A172 (cell line): ENCODE results near the gene PRDM15. TPM values are rescaled to one million over a fixed set of nuclear protein-coding genes. Genes with fewer than 3 reads are reported as not detected.
A peak's percentile ranks its signal among the peaks of the same experiment; 100 is the strongest.

Source experiments
- DNase-seq: peaks from one replicate; pipeline ENCODE4 v3.0.0-alpha.2; 2015; ENCODE audit warnings: low spot score
- total RNA-seq: library from RNA; depleted of rRNA; stranded (reverse); fragments of >200 nt; shearing (Covaris generic); gene quantifications from 2 replicates; pipeline ENCODE4 v1.2.3, GENCODE V29; 2014

Gene PRDM15
- total RNA-seq, 1 experiment from 2014 or later, result 5.2 TPM

DNA sequence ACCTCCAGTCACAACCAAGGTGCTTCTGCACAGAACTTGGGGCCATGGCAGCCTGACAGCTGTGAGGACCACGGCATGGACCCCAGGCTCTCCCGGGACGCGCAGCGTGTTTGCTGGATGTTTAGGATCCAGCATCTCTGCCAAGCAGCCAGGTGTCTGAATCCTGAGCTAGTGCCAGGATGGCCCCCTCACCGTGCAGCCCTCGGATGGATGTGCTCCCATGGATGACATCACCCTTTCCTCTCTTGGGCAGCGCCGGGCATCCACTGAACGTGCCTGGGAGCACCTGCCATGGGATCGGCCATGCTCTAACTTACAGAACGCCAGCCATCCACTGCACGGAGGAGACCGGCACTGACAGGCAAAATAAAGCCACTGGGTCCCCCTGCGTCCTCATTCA lies 53.9 kb downstream of the PRDM15 start:
- DNase-seq, result no peak

DNA sequence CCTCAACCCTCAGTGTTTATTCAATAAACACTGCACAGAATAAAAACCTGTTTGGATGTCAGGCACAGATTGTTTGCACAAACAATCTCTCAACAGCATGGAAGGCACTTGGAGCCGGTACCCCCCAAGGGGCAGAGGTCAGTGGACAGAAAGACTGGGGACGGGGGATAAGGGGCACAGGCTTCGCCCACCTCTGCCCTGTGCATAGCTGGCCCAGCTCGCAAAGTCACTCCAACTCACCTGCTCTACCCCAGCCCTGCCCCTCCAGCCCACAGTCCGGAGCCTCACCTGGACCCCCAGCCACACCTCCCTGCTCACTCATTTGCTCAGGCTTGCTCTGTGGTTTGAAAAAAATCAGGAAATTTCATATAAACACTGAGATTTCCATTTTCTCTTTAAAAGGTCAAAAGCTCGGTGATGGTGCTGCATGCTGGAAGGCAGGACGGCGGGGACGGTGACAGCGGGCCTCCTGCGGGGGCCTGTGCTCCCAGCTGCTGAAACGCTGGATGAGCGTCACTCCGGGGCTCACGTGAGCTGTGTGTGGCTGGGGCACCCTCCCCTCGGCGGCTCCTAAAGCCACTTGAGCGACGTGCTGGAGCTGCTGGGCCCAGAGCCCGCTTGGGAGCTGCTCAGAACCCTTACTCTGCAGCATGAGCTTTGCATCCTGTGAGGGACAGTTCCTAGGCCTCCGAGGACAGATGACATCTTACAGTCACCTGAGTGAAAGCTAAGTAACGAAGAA lies 54.5 kb downstream of the PRDM15 start:
- no peak for DNase-seq

- no peak for DNase-seq
Observed at GRCh38 chr21:41823906-41824305, 55.2 kb downstream of the PRDM15 start.

- DNase-seq, result no peak
Observed at GRCh38 chr21:41823166-41823565, 56.0 kb downstream of the PRDM15 start.

DNA sequence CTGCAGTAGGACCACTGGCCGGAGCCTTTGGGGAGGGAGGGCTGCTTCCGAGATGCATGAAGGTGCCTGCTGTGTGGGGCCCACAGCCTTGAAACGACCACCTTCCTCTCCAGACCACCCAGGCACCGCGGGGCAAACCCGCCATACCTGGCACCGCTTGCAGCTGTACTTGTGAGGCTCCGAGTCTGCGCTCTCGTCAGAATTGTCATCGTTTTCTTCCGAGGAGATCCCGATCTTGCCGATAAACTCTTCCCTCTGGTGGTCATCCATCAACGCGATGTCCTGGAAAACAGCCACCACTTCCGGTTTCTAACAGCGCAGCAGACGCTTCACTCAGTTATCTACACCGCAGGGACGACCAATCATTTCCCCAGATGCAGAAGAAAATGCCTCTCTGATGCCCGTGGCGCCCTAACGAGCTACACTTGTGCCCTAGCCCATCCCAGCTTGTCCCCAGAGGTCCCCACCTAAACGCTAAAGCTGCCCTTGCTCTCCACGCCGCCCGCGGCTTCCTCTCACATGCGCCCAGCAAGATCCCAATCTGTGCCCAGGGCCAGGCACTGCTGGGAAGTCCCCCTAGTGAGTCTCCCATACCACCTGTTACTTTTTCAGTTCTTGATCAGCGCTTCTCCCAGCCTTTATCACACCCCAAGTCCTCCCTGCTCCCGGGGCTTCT lies 57.2 kb downstream of the PRDM15 start:
- DNase-seq, result no peak

- DNase-seq, result no peak
Observed at GRCh38 chr21:41821081-41821755, 57.9 kb downstream of the PRDM15 start.

DNA sequence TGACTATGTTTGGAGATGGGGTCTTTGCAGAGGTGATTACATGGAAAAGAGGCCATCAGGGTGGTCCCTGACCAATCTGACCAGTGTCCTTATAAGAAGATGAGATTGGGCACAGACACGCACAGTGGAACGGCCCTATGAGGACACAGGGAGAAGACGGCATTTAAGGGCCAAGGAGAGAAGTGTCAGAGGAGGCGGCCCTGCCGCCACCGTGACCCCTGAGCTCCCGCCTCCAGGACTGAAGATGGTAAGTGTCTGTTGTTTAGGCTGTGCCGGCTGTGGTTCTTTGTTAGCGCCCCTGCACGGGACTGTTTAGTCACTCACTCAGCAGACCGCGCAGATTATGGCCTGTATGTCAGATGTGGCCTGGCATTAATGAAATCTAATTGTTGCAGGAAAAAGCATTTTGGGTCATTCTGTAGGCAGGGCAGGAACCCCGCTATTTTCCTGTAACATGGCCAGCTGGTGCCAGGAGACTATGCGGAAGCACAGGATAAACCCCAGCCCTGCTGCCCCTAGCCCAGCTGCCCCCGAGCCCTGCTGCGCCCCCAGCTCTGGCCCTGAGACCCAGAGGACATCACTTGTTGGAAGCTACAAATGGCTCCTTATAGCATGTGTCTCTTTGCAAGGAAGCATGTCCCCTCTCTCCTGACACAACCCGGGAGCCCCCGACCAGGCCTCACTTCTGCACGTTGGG lies 58.6 kb downstream of the PRDM15 start:
- DNase-seq, result no peak

DNA sequence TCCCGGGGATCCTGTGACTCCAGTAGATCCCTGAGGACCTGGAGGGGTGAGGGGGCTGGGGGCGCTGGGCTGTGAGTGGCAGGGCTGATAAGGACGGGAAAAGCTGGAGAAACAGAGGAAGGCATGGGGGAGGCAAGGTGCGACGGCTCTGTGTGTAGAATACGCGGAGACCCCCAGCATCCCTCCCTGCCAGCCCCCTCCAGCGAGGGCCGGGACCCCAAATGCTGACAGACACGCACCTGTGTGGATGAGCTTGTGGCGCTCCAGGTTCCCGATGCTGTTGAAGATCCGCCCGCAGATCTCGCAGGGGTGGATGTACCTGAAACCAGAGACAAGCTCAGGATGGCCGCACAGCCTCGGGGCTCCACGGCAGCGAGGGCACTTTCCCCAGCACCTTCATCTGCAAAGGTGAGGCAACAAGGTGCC lies 59.3 kb downstream of the PRDM15 start:
- no peak for DNase-seq

- DNase-seq, result no peak
Observed at GRCh38 chr21:41819236-41819855, 59.8 kb downstream of the PRDM15 start.

GRCh38 chr21:41817877-41818855 lies 61.0 kb downstream of the PRDM15 start:
- no peak for DNase-seq

DNA sequence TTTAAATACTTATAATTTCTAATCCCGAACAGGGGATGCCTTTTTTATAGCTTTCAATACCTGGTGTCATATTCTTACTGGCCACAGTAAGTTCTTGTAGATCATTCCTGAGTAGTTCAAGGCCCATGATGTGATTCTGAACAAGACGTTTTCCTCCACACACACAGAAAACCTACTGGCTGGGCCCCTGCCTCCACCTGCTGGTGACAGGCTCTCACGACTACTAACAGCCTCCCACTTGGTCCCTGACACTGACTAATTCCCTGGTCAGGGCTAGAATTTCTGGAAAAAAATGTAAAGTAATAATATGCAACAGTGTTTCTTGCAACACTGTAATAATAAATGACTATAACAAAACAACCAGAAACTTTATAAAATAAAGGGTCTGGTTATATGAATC lies 61.9 kb downstream of the PRDM15 start:
- peak; percentile 79 for DNase-seq

- peak; percentile 32 for DNase-seq
Observed at GRCh38 chr21:41816583-41817165, 62.5 kb downstream of the PRDM15 start.

DNA sequence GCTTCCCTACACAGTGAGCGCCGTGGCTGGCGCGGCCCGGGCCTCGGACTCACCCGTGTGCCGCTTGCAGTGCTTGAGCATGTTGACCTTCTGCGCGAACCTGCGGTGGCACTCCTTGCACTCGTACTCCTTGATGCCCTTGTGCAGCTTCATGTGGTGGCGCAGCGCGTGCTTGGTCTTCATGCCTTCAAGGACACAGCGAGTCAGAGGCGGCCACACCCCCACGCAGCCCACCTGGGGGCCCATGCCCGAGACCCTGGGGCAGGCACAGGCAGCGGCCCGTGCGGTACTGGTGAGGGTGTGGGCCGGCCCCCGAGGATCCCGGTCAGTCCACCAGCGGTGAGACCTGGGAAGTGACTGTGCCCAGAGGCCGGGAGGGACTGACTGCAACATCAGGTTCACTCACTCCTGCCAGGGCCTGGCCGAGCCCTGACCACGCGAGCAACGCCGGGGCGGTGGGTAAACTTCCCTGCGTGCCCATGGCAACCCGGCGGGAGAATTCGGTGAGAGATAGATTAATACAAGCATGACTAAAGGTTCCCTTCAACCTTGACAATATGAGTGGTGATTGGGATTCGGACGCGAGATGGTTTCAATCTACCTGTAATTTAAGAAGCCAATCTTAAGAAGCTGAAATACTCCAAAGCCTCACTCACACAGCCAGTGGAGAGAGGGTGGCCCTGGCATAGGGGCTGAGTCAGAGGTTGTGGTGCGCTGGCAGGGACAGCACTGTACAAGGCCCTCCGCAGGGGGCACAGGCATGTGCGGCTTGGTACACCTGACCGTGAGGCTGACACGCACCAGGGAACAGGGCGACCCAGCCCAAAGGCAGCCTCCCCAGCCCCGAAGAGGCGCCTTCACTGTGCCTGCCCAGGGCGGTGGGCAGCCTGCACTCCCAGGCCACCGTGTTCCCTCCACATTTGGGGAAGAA lies 63.2 kb downstream of the PRDM15 start:
- no peak for DNase-seq

- no peak for DNase-seq
Observed at GRCh38 chr21:41813226-41813625, 65.9 kb downstream of the PRDM15 start.

GRCh38 chr21:41812679-41813078 lies 66.5 kb downstream of the PRDM15 start:
- DNase-seq, result no peak

GRCh38 chr21:41810597-41810932 lies 68.6 kb downstream of the PRDM15 start:
- DNase-seq, result no peak

GRCh38 chr21:41809891-41810596 lies 69.1 kb downstream of the PRDM15 start:
- no peak for DNase-seq

- no peak for DNase-seq
Observed at GRCh38 chr21:41808846-41809245, 70.3 kb downstream of the PRDM15 start.

GRCh38 chr21:41808094-41808493 lies 71.0 kb downstream of the PRDM15 start:
- DNase-seq, result no peak
